Erythroblast (primary cell): Measurements from ENCODE around the gene TH.

ENCODE experiments used
- GATA1 ChIP-seq: IDR thresholded peaks from 2 replicates; pipeline ENCODE4 v1.6.1; 2011; ENCODE audit warnings: low read depth, mild to moderate bottlenecking, control low read depth, low read length, moderate library complexity
- POLR2A ChIP-seq: IDR thresholded peaks from 2 replicates; pipeline ENCODE4 v1.6.1; 2011; ENCODE audit warnings: mild to moderate bottlenecking, low read length

DNA sequence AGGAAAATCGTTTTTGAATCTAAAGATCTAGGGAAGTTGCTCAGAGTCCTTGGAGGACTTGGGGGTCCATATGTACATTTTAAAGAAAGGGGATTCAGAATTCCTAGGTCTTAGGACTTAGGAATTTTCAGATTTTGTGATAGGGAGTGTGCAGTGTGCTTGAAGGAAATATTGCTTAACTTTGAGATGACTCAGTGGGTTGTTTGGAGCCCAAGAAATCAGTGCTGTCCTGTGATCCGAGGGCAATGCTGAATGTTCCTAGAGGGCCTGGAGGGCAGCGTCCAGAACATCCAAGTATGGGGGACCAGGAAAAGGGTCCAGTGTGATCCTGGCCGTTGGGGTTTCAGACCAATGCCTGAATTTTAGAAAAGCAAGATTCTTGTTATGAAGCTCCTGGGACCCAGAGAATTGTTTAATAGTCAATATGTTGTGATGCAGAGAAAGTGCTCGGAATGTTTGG is 29.3 kb downstream of the TH start:
- TF ChIP-seq POLR2A, result no peak
- TF ChIP-seq GATA1, result no peak
